IPS-20b (cell line): ENCODE measurements around the gene HYOU1.

ENCODE experiments used
- H3K27ac ChIP-seq: one replicate; pipeline ENCODE4 v1.5.1; 2013; ENCODE audit warnings: low read length
- H3K27me3 ChIP-seq: 2 replicates; pipeline ENCODE4 v1.6.1; 2013; ENCODE audit warnings: mild to moderate bottlenecking, low read length, inconsistent platforms; ENCODE audit not compliant: insufficient read depth
- H3K36me3 ChIP-seq: 2 replicates; pipeline ENCODE4 v1.6.1; 2013; ENCODE audit warnings: low read depth, mild to moderate bottlenecking, inconsistent platforms, low read length, moderate library complexity; ENCODE audit not compliant: insufficient read depth
- H3K4me1 ChIP-seq: 2 replicates; pipeline ENCODE4 v1.6.1; 2013; ENCODE audit warnings: mild to moderate bottlenecking, control low read depth, inconsistent platforms, low read length, moderate library complexity; ENCODE audit not compliant: insufficient read depth
- H3K4me3 ChIP-seq: 2 replicates; pipeline ENCODE4 v1.5.1; 2013; ENCODE audit warnings: mild to moderate bottlenecking, low read length, inconsistent platforms
- H3K9ac ChIP-seq: 2 replicates; pipeline ENCODE4 v1.6.1; 2013; ENCODE audit warnings: low read depth, mild to moderate bottlenecking, inconsistent platforms, low read length, moderate library complexity
- H3K9me3 ChIP-seq: 2 replicates; pipeline ENCODE4 v1.6.1; 2013; ENCODE audit warnings: mild to moderate bottlenecking, low read depth, low read length, inconsistent platforms; ENCODE audit not compliant: insufficient read depth

Gene HYOU1

DNA sequence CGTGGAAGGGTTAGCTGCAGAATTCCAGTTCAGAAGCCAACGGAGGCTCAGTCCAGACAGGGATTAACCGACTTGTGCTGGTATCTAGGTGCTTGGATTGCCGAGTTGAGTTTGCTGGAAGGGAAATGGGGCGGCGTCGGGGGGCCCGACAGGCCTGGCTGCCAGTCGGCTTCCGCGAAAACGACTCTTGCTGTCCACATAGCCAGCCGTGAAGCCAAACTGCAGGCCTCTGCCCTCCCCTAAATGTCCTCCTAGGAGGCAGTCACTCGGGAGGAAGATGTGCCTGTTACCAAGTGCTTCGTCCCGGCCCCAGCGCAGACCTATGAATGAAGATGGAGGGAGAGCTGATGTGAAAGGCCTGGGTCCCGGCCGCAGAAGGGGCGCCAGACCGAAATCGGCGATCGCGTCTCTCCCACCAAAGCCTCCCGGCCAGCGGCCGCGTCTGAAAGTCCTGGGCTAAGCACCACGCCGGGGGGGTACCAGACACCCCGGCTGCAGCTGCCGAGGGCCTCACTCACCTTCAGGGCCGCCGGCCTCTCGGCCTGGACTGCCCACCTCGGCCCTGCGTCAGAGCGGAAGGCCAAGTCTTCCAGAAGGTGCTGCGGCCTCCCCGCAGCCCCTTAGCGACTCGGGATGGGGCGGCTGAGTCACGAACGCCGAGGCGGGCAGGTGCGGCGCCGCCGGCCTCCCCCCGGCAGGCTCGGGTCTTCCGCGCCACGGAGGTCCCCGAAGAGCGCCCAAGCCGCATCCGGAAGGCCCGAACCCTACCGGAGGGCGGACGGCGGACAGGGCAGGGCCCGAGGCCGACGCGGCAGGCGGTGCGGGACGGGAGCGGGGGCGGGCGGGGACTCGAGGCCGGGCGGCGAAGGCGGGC lies 37.2 kb upstream of the HYOU1 start:
- Histone ChIP-seq H3K4me3 (peak overlapping the region; percentile 83), H3K9me3 (no peaks in the 10 kb centered on the region), H3K9ac (peak overlapping the region; percentile 99), H3K4me1 (peaks cover 4% of the 10 kb centered on the region; the same call in 1 of the 2 replicates), H3K36me3 (peaks cover 76% of the 10 kb centered on the region), H3K27ac (peak overlapping the region; percentile 55), H3K27me3 (no peaks in the 10 kb centered on the region)

DNA sequence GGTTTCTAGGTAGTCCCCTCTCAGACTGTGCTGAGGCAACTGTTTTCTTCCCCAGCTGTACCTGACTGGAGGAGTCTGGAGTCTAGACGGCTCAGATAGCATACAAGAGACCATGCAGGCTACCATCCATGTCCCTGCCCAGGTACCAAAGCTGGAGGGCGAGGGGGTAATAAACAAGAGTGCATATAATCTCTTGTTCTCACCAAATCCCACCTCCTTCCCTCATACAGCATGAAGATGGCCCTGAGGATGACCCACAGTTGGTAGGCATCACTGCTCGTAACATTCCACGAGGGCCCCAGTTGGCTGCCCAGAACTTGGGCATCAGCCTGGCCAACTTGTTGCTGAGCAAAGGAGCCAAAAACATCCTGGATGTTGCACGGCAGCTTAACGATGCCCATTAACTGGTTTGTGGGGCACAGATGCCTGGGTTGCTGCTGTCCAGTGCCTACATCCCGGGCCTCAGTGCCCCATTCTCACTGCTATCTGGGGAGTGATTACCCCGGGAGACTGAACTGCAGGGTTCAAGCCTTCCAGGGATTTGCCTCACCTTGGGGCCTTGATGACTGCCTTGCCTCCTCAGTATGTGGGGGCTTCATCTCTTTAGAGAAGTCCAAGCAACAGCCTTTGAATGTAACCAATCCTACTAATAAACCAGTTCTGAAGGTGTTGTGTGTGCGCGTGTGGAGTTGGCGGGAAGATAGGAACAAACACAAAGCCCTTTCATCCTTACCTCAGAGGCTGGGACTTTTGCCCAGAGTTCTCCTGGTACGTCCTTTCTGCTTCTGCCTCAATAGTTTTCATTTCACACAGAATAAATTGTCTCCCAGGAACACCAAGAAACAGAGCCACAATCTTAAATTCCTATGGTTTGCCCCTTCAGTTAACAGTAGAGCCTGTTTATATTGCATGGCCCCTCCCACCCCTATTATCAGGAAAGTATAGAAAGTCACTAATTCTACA lies 36.2 kb upstream of the HYOU1 start:
- H3K36me3 ChIP-seq: peaks cover 78% of the 10 kb centered on the region

DNA sequence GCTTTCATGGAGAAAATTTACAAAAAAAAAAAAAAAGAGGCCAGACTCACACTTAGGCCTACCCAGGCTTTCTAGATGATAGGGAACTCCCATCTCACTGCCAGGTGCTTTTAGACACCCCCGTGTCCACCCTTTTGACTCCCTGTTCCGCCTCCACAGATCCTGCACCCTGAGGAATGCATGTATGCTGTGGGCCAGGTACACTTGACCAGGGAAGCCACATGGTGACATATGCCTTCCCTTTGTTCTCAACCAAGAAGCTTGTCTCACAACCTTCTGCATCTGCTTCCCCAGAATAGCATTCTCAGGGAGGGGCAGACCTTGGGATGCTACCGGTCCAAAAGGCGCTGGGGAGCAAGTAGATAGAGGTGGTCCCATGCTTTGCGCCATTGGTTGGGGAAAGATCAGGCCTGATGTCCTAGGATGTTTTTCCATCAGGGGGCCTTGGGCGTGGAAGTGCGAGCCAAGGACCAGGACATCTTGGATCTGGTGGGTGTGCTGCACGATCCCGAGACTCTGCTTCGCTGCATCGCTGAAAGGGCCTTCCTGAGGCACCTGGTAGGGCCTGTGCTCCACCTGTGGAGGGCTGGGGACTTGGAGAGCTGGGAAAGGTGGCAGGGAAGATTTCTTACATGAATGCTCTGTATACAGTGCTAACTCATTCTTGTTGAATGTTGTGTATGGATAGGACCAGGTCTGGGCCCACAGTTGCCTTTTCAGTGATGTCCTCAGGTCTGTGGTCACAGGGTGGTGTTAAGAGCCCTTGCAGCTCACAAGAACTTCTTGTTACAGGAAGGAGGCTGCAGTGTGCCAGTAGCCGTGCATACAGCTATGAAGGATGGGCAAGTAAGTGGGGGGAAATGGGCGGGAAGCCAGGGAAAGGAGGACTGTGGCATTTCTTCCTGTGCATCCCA lies 35.2 kb upstream of the HYOU1 start:
- no peaks in the 10 kb centered on the region for H3K9me3 ChIP-seq
- no peaks in the 10 kb centered on the region for H3K27me3 ChIP-seq
- peak overlapping the region; percentile 83 for H3K4me3 ChIP-seq
- H3K27ac ChIP-seq: no peak overlapping the region
- H3K9ac ChIP-seq: peak overlapping the region; percentile 99; the same call in 1 of the 2 replicates
- peaks cover 4% of the 10 kb centered on the region; the same call in 1 of the 2 replicates for H3K4me1 ChIP-seq
- peaks cover 71% of the 10 kb centered on the region for H3K36me3 ChIP-seq

More for the DNA sequence above, 36.2 kb upstream of the HYOU1 start:
- H3K27me3 ChIP-seq: no peaks in the 10 kb centered on the region
- H3K27ac ChIP-seq: no peak overlapping the region
- peaks cover 4% of the 10 kb centered on the region; the same call in 1 of the 2 replicates for H3K4me1 ChIP-seq
- peak overlapping the region; percentile 83 for H3K4me3 ChIP-seq
- H3K9ac ChIP-seq: peak overlapping the region; percentile 99
- no peaks in the 10 kb centered on the region for H3K9me3 ChIP-seq

DNA sequence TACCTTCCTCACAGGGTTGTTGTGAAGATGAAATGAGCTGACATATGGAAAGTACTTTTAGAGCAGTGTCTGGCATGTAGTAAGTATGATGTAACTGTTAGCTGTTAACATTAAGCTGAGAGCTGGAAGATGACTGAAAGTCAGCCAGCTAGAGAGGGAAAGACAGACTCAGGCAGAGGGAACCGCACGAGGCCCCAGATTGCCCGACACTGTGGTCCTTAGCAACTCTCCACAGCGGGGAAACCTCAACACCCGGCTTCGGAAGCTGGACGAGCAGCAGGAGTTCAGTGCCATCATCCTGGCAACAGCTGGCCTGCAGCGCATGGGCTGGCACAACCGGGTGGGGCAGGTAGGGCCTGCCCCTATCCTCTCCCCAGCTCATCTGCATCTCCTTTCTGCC lies 34.2 kb upstream of the HYOU1 start:
- Histone ChIP-seq H3K9ac (no peak overlapping the region), H3K36me3 (peaks cover 61% of the 10 kb centered on the region), H3K9me3 (no peaks in the 10 kb centered on the region), H3K4me3 (no peak overlapping the region), H3K27ac (no peak overlapping the region), H3K27me3 (no peaks in the 10 kb centered on the region), H3K4me1 (peaks cover 4% of the 10 kb centered on the region; the same call in 1 of the 2 replicates)

DNA sequence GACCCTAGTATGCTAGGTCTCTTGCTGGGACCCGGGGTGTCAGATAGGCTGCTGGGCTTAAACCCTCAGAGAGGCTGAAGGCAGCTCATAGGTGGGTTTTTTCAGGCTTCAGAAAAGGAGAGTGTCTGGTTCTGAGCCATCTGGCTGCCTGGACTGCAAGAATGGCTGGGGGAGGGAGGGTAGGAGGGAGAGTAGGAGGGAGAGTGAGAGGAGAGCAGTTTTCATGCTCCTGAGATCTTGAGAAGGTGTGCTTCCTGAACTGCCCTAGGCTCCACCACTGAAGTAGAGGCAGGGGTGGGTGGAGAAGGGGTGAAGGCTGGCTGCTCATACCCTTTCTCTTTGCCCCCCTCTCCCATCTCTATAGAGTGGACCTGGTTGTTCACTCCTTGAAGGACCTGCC lies 32.3 kb upstream of the HYOU1 start:
- H3K36me3 ChIP-seq: peaks cover 60% of the 10 kb centered on the region
- H3K27me3 ChIP-seq: no peaks in the 10 kb centered on the region
- no peak overlapping the region for H3K27ac ChIP-seq
- no peaks in the 10 kb centered on the region for H3K9me3 ChIP-seq
- H3K4me1 ChIP-seq: peaks cover 5% of the 10 kb centered on the region; the same call in 1 of the 2 replicates
- no peak overlapping the region for H3K9ac ChIP-seq
- H3K4me3 ChIP-seq: no peak overlapping the region

DNA sequence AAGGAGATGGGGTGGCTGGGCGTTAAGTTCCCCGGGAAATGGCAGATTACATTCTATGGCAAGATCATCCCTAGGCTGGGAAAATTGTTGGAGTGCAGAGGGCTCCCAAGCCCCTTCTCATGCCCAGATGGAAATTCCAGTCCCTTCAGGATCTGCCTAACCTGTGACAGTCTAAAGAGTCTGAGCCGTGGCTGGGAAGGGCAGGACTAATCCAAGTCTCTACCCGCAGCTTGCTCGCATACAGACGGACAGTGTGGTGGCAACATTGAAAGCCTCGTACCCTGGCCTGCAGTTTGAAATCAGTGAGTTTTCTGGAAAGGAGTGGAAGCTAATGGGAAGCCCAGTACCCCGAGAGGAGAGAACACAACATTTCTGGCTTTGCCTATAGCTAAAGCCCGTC lies 31.4 kb upstream of the HYOU1 start:
- no peaks in the 10 kb centered on the region for H3K9me3 ChIP-seq
- H3K27me3 ChIP-seq: no peaks in the 10 kb centered on the region
- no peak overlapping the region for H3K9ac ChIP-seq
- no peak overlapping the region for H3K27ac ChIP-seq
- H3K36me3 ChIP-seq: peaks cover 53% of the 10 kb centered on the region
- H3K4me1 ChIP-seq: peaks cover 5% of the 10 kb centered on the region; the same call in 1 of the 2 replicates
- no peak overlapping the region for H3K4me3 ChIP-seq

DNA sequence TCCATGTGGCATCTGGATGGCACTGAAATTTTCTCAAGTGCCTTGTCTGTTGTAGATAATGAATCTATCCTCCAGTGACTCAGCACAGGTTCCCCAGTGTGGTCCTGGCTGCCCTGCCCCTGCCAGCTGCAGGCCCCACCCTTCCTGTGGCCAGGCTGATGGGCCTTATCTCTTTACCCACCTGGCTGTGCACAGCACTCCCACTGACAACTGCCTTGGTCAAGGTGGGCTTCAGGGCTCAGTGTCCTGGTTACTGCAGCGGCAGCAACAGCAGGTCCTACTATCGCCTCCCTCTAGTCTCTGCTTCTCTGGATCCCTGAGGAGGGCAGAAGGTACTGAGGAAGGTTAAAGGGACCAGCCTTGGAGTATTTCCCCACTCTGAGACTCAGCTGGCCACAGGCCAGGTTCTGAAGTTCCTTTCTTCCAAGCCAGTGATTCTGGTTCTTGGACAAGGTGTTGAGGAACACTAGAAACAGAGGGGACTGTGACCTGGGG lies 30.8 kb upstream of the HYOU1 start:
- Histone ChIP-seq H3K9me3 (no peaks in the 10 kb centered on the region), H3K4me1 (peaks cover 5% of the 10 kb centered on the region; the same call in 1 of the 2 replicates), H3K36me3 (peaks cover 47% of the 10 kb centered on the region), H3K9ac (no peak overlapping the region; the same call in 1 of the 2 replicates), H3K27ac (no peak overlapping the region), H3K4me3 (no peak overlapping the region), H3K27me3 (no peaks in the 10 kb centered on the region)

DNA sequence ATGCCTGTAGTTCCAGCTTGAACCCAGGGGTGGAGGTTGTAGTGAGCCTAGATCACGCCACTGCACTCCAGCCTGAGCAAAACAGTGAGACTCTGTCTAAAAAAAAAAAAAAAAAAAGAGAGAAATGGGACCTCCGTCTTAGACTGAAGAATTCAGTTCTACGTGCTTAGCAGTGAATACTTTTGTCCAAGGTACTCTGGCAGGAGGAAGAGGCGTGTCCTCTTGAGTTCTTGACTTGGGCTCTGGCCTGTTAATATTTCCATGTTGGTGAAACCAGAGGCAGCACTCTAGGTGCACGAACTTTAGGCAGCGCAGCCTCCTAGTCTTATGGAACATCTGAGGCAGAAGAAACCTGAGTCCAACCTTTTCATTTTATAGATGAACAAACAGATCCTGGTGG lies 30.1 kb upstream of the HYOU1 start:
- Histone ChIP-seq H3K4me1 (peaks cover 5% of the 10 kb centered on the region; the same call in 1 of the 2 replicates), H3K9ac (no peak overlapping the region; the same call in 1 of the 2 replicates), H3K4me3 (no peak overlapping the region), H3K36me3 (peaks cover 45% of the 10 kb centered on the region), H3K27ac (no peak overlapping the region), H3K27me3 (no peaks in the 10 kb centered on the region), H3K9me3 (no peaks in the 10 kb centered on the region)

DNA sequence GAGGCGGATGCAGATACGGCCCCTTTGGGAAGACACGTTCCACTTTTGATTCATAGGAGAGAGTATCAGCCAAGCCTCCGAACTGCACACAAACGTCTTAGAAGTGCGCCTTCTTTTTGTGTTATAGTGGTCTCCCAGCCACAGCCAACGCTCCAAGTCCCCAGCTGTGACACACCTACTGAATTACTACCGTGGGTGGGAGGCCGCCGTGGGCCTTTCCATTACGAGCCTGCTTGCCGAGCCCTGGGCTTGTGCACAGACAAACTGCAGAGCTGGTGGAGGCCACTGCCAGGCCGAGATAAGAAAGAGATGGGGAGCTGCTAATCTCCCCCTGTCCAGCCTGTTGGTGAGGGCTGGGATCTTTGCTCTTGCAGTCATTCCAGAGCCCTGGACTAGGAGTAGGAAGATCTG lies 28.4 kb upstream of the HYOU1 start:
- peaks cover 46% of the 10 kb centered on the region for H3K36me3 ChIP-seq
- peak overlapping the region; percentile 95; the same call in 1 of the 2 replicates for H3K9ac ChIP-seq
- H3K27me3 ChIP-seq: no peaks in the 10 kb centered on the region
- H3K4me3 ChIP-seq: peak overlapping the region; percentile 92
- peaks cover 5% of the 10 kb centered on the region; the same call in 1 of the 2 replicates for H3K4me1 ChIP-seq
- H3K9me3 ChIP-seq: no peaks in the 10 kb centered on the region
- H3K27ac ChIP-seq: peak overlapping the region; percentile 99

DNA sequence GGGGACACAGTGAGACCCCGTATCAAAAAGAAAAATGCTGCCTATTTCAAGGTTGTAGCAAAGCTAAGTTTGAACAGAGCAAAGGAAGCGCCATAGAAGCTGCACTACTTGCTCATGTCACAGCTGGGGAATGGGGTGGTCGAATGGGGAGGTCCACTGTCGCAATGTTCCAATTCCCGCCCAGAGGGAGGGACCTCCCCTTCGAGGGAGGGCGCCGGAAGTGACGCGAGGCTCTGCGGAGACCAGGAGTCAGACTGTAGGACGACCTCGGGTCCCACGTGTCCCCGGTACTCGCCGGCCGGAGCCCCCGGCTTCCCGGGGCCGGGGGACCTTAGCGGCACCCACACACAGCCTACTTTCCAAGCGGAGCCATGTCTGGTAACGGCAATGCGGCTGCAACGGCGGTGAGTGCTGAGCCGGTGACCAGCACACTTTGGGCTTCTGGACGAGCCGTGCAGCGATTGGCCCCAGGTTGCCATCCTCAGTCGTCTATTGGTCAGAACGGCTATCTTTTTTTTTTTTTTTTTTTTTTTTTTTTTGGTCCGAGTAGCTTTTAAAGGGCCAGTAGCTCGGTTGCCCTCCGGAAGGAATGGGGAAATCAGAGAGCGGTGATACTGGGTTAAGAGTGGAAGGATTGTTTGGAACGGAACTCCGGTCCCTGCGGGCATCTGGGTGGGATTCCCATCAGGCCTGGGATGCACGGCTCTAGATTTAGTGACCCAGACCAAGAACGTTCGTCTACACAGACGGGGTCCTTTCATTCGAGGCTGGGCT lies 27.8 kb upstream of the HYOU1 start, which contains the start of gene HMBS:
TSS of gene HMBS (plus strand) at position 219 of the 774 bp plus-strand sequence. CDS start at position 372, 153 bp downstream.
- Histone ChIP-seq H3K27me3 (no peaks in the 10 kb centered on the region), H3K4me3 (peak within 1 kb of the TSS; percentile 92)

More for the DNA sequence above, 27.8 kb upstream of the HYOU1 start, which contains the start of gene HMBS:
- Histone ChIP-seq H3K27ac (peak within 1 kb of the TSS; percentile 99), H3K4me1 (peaks cover 5% of the 10 kb centered on the region; the same call in 1 of the 2 replicates), H3K36me3 (peaks cover 43% of the 10 kb centered on the region), H3K9ac (peak within 1 kb of the TSS; percentile 95), H3K9me3 (no peaks in the 10 kb centered on the region)
